Large intestine (tissue), 3 donors: ENCODE measurements around the gene LPP. TPM values are rescaled to one million over a fixed set of nuclear protein-coding genes. Genes with fewer than 3 reads are reported as not detected.
"Not testable (repeated sequence)": the region's sequence is repeated elsewhere in the genome, so short reads cannot be mapped to it uniquely, and the experiment has no call there.

Experiments
- DNase-seq, 2 donors: peaks; one replicate each; pipeline versions ENCODE4 v3.0.0 to v3.0.0-alpha.2; 2013
- H3K27ac ChIP-seq: one replicate; pipeline ENCODE4 v1.5.1; 2013; ENCODE audit warnings: low read length
- H3K27me3 ChIP-seq: 2 replicates; pipeline ENCODE4 v1.6.1; 2013; ENCODE audit warnings: low read length; ENCODE audit not compliant: control insufficient read depth, insufficient read depth
- H3K36me3 ChIP-seq: 2 replicates; pipeline ENCODE4 v1.6.1; 2013; ENCODE audit warnings: low read length; ENCODE audit not compliant: control insufficient read depth, insufficient read depth
- H3K4me1 ChIP-seq: one replicate; pipeline ENCODE4 v1.6.1; 2013; ENCODE audit warnings: low read length; ENCODE audit not compliant: control insufficient read depth, insufficient read depth
- H3K4me3 ChIP-seq: one replicate; pipeline ENCODE4 v1.5.1; 2013; ENCODE audit warnings: low read length
- H3K9me3 ChIP-seq: one replicate; pipeline ENCODE4 v1.6.1; 2013; ENCODE audit warnings: mild to moderate bottlenecking, low read depth, low read length, moderate library complexity; ENCODE audit not compliant: control insufficient read depth
- WGBS: methylation state at CpG from one replicate; pipeline ENCODE4 v1.1.5; 2013; ENCODE audit warnings: low lambda C conversion rate; ENCODE audit not compliant: insufficient coverage; 5-methylcytosine and 5-hydroxymethylcytosine counted together
- polyA plus RNA-seq: library from polyadenylated mRNA; unstranded; fragments of 120-200 nt; gene quantifications from one replicate; pipeline ENCODE4 v1.2.1, GENCODE V29; 2013

Gene LPP
- polyA plus RNA-seq, 1 donor, result 41.2 TPM

- H3K9me3 ChIP-seq, result no peaks in the 10 kb centered on the region
- DNase-seq, result peak in 1 of 2 donors; percentile 9
- no peaks in the 10 kb centered on the region for H3K4me1 ChIP-seq
- no CpG with 5 or more reads among the region's 6 CpGs for WGBS
- no peaks in the 10 kb centered on the region for H3K27me3 ChIP-seq
- H3K36me3 ChIP-seq, result peaks cover 5% of the 10 kb centered on the region
- no peak overlapping the region for H3K4me3 ChIP-seq
- no peak overlapping the region for H3K27ac ChIP-seq
Measured at GRCh38 chr3:188421836-188422540, 268.0 kb downstream of the LPP start.

GRCh38 chr3:188427981-188428380, 274.0 kb downstream of the LPP start:
- H3K27ac ChIP-seq, H3K9me3 ChIP-seq, H3K36me3 ChIP-seq, H3K4me3 ChIP-seq, DNase-seq, H3K27me3 ChIP-seq: not testable (repeated sequence)
- WGBS, result no CpG with 5 or more reads among the region's 4 CpGs
- peaks cover 16% of the 10 kb centered on the region for H3K4me1 ChIP-seq

GRCh38 chr3:188431040-188431439, 277.1 kb downstream of the LPP start:
- Histone ChIP-seq H3K4me1 (peaks cover 16% of the 10 kb centered on the region), H3K4me3 (no peak overlapping the region), H3K27ac (peak overlapping the region; percentile 4), H3K36me3 (no peaks in the 10 kb centered on the region), H3K27me3 (no peaks in the 10 kb centered on the region), H3K9me3 (no peaks in the 10 kb centered on the region)
- WGBS, result 100% methylated on average over 1 of the region's 5 CpGs
- no peak for DNase-seq

- peaks cover 16% of the 10 kb centered on the region for H3K4me1 ChIP-seq
- no peaks in the 10 kb centered on the region for H3K27me3 ChIP-seq
- H3K36me3 ChIP-seq, result no peaks in the 10 kb centered on the region
- H3K9me3 ChIP-seq, result no peaks in the 10 kb centered on the region
- peak overlapping the region; percentile 19 for H3K27ac ChIP-seq
- no CpG with 5 or more reads among the region's 3 CpGs for WGBS
- peak; percentile 51 to 72 for DNase-seq
- no peak overlapping the region for H3K4me3 ChIP-seq
Measured at GRCh38 chr3:188431553-188431952, 277.6 kb downstream of the LPP start.

- no peaks in the 10 kb centered on the region for H3K9me3 ChIP-seq
- peak; percentile 15 to 51 for DNase-seq
- no peaks in the 10 kb centered on the region for H3K27me3 ChIP-seq
- WGBS, result 10% methylated on average over 2 of the region's 6 CpGs
- H3K4me3 ChIP-seq, result no peak overlapping the region
- peak overlapping the region; percentile 20 for H3K27ac ChIP-seq
- peaks cover 2% of the 10 kb centered on the region for H3K36me3 ChIP-seq
- peaks cover 16% of the 10 kb centered on the region for H3K4me1 ChIP-seq
Measured at GRCh38 chr3:188432802-188433520, 279.0 kb downstream of the LPP start.

GRCh38 chr3:188433521-188434150, 279.7 kb downstream of the LPP start:
- DNase-seq, result no peak
- Histone ChIP-seq H3K9me3 (no peaks in the 10 kb centered on the region), H3K27me3 (no peaks in the 10 kb centered on the region), H3K4me1 (peaks cover 16% of the 10 kb centered on the region), H3K27ac (peak overlapping the region; percentile 14), H3K36me3 (peaks cover 2% of the 10 kb centered on the region), H3K4me3 (no peak overlapping the region)
- WGBS, result 100% methylated on average over 1 of the region's 5 CpGs

- WGBS, result no CpG with 5 or more reads among the region's 3 CpGs
- Histone ChIP-seq H3K4me3 (no peak overlapping the region), H3K27ac (no peak overlapping the region), H3K36me3 (peaks cover 2% of the 10 kb centered on the region), H3K27me3 (no peaks in the 10 kb centered on the region), H3K4me1 (peaks cover 16% of the 10 kb centered on the region), H3K9me3 (no peaks in the 10 kb centered on the region)
- no peak for DNase-seq
Measured at GRCh38 chr3:188434594-188434993, 280.6 kb downstream of the LPP start.

GRCh38 chr3:188435266-188435665, 281.3 kb downstream of the LPP start:
- Histone ChIP-seq H3K4me3 (no peak overlapping the region), H3K36me3 (peaks cover 2% of the 10 kb centered on the region), H3K27ac (no peak overlapping the region), H3K4me1 (peaks cover 17% of the 10 kb centered on the region), H3K27me3 (no peaks in the 10 kb centered on the region), H3K9me3 (no peaks in the 10 kb centered on the region)
- DNase-seq, result no peak
- no CpG with 5 or more reads among the region's 1 CpG for WGBS

- 100% methylated on average over 1 of the region's 2 CpGs for WGBS
- no peak for DNase-seq
- peaks cover 2% of the 10 kb centered on the region for H3K36me3 ChIP-seq
- H3K4me1 ChIP-seq, result peaks cover 4% of the 10 kb centered on the region
- H3K27me3 ChIP-seq, result no peaks in the 10 kb centered on the region
- H3K27ac ChIP-seq, result no peak overlapping the region
- H3K9me3 ChIP-seq, result no peaks in the 10 kb centered on the region
- no peak overlapping the region for H3K4me3 ChIP-seq
Measured at GRCh38 chr3:188437926-188438325, 284.0 kb downstream of the LPP start.

- H3K27me3 ChIP-seq, result no peaks in the 10 kb centered on the region
- no CpG with 5 or more reads among the region's 5 CpGs for WGBS
- peak overlapping the region; percentile 11 for H3K27ac ChIP-seq
- H3K36me3 ChIP-seq, result peaks cover 2% of the 10 kb centered on the region
- DNase-seq, result no peak
- peaks cover 4% of the 10 kb centered on the region for H3K4me1 ChIP-seq
- H3K9me3 ChIP-seq, result no peaks in the 10 kb centered on the region
- H3K4me3 ChIP-seq, result no peak overlapping the region
Measured at GRCh38 chr3:188439080-188439479, 285.1 kb downstream of the LPP start.
